ENCODE data around the gene ASB10. TPM values are rescaled to one million over a fixed set of nuclear protein-coding genes. Genes with fewer than 3 reads are reported as not detected.

ASB10 gene
- total RNA-seq, 3 donors from 2014 or later (not counting 1 experiment from before 2014, with no cell fraction given), result not detected

GRCh38 chr7:151174246-151175046 lies 12.6 kb downstream of the ASB10 start:
- intact Hi-C loops (cut with micrococcal nuclease), result no loop called here

GRCh38 chr7:151173386-151174245 lies 13.4 kb downstream of the ASB10 start:
- no peaks in the 10 kb centered on the region for H3K36me3 Mint-ChIP-seq
- H3K4me1 Mint-ChIP-seq, result peaks cover 10 to 15% of the 10 kb centered on the region in 2 donors
- Histone ChIP-seq H3K9me3 (ENCODE audit: control insufficient read depth, insufficient read depth, low read length) (no peaks in the 10 kb centered on the region), H3K27ac (ENCODE audit: low read length) (no peak overlapping the region), H3K27me3 (ENCODE audit: control insufficient read depth, insufficient read depth, low read length) (peaks cover 5% of the 10 kb centered on the region), H3K4me3 (ENCODE audit: low read length) (no peak overlapping the region), H3K36me3 (ENCODE audit: control insufficient read depth, insufficient read depth, low read length) (no peaks in the 10 kb centered on the region), H3K4me1 (ENCODE audit: control insufficient read depth, insufficient read depth, low read length) (peaks cover 6% of the 10 kb centered on the region)
- intact Hi-C loops (cut with micrococcal nuclease), result loop anchor here (2.0 kb wide), 1 partner anchor 275 kb away; no protein-coding TSS in a partner anchor
- DNase-seq (no peak), ATAC-seq (no peak)
- H3K27ac Mint-ChIP-seq, result no peak overlapping the region
- H3K4me3 Mint-ChIP-seq, result no peak overlapping the region
- no peak for TF ChIP-seq CTCF (IDR thresholded peaks at IDR 0.05)
- WGBS (ENCODE audit: insufficient coverage), result 84% methylated on average over 43 of the region's 43 CpGs
- H3K27me3 Mint-ChIP-seq (ENCODE audit: low read depth in 2 of 2), result peaks cover 37 to 44% of the 10 kb centered on the region in 2 donors
- no peaks in the 10 kb centered on the region for H3K9me3 Mint-ChIP-seq

More at GRCh38 chr7:151174246-151175046, 12.6 kb downstream of the ASB10 start:
- Mint-ChIP-seq H3K27ac (no peak overlapping the region), H3K4me3 (no peak overlapping the region), H3K9me3 (no peaks in the 10 kb centered on the region), H3K27me3 (ENCODE audit: low read depth in 2 of 2) (peaks cover 31 to 41% of the 10 kb centered on the region in 2 donors), H3K4me1 (peaks cover 10 to 12% of the 10 kb centered on the region in 2 donors), H3K36me3 (no peaks in the 10 kb centered on the region)
- no peaks in the 10 kb centered on the region for H3K36me3 ChIP-seq (ENCODE audit: control insufficient read depth, insufficient read depth, low read length)
- 66% methylated on average over 77 of the region's 77 CpGs for WGBS (ENCODE audit: insufficient coverage)
- H3K27ac ChIP-seq (ENCODE audit: low read length), result no peak overlapping the region
- ATAC-seq, result peak in 1 of 3 donors; percentile 35
- no peak for TF ChIP-seq CTCF (IDR thresholded peaks at IDR 0.05)
- no peaks in the 10 kb centered on the region for H3K9me3 ChIP-seq (ENCODE audit: control insufficient read depth, insufficient read depth, low read length)
- peaks cover 6% of the 10 kb centered on the region for H3K4me1 ChIP-seq (ENCODE audit: control insufficient read depth, insufficient read depth, low read length)
- DNase-seq, result peak in 1 of 2 donors; percentile 56
- H3K4me3 ChIP-seq (ENCODE audit: low read length), result no peak overlapping the region
- no peaks in the 10 kb centered on the region for H3K27me3 ChIP-seq (ENCODE audit: control insufficient read depth, insufficient read depth, low read length)

GRCh38 chr7:151172273-151173141 lies 14.5 kb downstream of the ASB10 start:
- peaks cover 10 to 20% of the 10 kb centered on the region in 2 donors for H3K4me1 Mint-ChIP-seq
- DNase-seq, result peak; percentile 81 to 91
- Histone ChIP-seq H3K27ac (ENCODE audit: low read length) (no peak overlapping the region), H3K4me3 (ENCODE audit: low read length) (no peak overlapping the region), H3K36me3 (ENCODE audit: control insufficient read depth, insufficient read depth, low read length) (no peaks in the 10 kb centered on the region), H3K9me3 (ENCODE audit: control insufficient read depth, insufficient read depth, low read length) (no peaks in the 10 kb centered on the region), H3K4me1 (ENCODE audit: control insufficient read depth, insufficient read depth, low read length) (peaks cover 12% of the 10 kb centered on the region), H3K27me3 (ENCODE audit: control insufficient read depth, insufficient read depth, low read length) (peaks cover 9% of the 10 kb centered on the region)
- no peaks in the 10 kb centered on the region for H3K9me3 Mint-ChIP-seq
- peak; percentile 91 to 96 (median 91) for ATAC-seq
- H3K27me3 Mint-ChIP-seq (ENCODE audit: low read depth in 2 of 2), result peaks cover 41 to 48% of the 10 kb centered on the region in 2 donors
- intact Hi-C loops (cut with micrococcal nuclease), result loop anchor here (1.0 to 2.0 kb wide), 2 partner anchors 48 to 274 kb away; no protein-coding TSS in a partner anchor
- no peak overlapping the region for H3K27ac Mint-ChIP-seq
- no peaks in the 10 kb centered on the region for H3K36me3 Mint-ChIP-seq
- WGBS (ENCODE audit: insufficient coverage), result 25% methylated on average over 42 of the region's 42 CpGs
- peak; percentile 100 for TF ChIP-seq CTCF (IDR thresholded peaks at IDR 0.05)
- H3K4me3 Mint-ChIP-seq, result no peak overlapping the region

Measured in natural killer cell (primary cell).